ENCODE data around the gene RPLP2. TPM values are rescaled to one million over a fixed set of nuclear protein-coding genes. Genes with fewer than 3 reads are reported as not detected.
A peak's percentile ranks its signal among the peaks of the same experiment; 100 is the strongest.

Gene RPLP2
- total and polyA plus RNA-seq, 2 donors (not counting 1 experiment from before 2014, with no cell fraction given), result 525 to 3,947 TPM

DNA sequence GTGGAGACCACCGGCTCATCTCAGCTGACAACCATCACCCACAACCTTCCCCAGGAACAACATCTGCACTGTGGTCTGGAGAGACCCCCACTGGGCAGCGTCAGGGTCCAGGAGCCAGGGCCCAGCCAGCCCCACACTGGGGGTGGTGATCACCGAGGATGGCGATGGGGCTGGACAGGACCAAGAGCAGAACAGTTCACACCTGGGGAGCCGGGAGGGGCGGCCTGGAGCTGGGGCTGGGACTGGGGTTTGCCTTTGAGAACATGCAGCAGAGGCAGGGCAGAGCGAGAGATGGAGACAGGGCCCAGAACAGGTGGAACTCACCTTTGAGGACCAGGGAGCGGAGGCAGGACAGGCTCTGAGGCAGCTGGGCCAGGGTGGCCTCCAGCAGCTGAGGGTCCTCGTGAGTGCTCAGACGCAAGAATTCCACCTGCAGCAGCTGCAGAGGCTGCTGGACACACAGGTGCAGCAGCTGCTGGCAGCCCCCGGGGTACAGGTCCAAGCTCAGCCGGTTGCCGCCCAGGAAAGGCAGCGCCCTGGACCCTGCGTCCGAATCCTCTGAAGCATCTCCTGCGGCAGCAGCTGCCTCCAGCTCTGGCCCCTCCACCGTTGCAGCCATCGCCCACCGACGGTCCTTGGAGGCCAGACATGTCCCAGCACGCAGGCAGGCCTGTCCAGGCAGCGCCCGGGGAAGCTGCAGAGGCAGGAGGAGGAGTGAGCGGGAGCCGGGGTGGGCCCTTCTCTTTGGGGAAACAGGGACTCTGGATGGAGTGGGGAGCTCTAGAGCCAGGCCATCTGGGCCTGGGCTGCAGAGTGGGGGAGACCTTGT is 5.8 kb upstream of the RPLP2 start:
- ChIA-PET POLR2A (interaction anchor here (0.7 to 1.3 kb wide), 2 partner anchors 8 to 268 kb away, joined by 3 to 4 read pairs; partner anchors contain the start of gene HRAS), CTCF (interaction anchor here (0.8 to 1.1 kb wide), 2 partner anchors 78 to 121 kb away, joined by 3 to 4 read pairs; partner anchors contain the start of gene AP2A2)
- peaks cover 0 to 9% of the 10 kb centered on the region in 2 experiments for H3K36me3 ChIP-seq (replicated peaks in 1 of 2; ENCODE audit: control extremely low read depth in 1 of 2, control insufficient read depth in 1 of 2, extremely low read depth in 1 of 2, insufficient read depth in 2 of 2, low read length in 1 of 2)
- TF ChIP-seq, protein P1, sequence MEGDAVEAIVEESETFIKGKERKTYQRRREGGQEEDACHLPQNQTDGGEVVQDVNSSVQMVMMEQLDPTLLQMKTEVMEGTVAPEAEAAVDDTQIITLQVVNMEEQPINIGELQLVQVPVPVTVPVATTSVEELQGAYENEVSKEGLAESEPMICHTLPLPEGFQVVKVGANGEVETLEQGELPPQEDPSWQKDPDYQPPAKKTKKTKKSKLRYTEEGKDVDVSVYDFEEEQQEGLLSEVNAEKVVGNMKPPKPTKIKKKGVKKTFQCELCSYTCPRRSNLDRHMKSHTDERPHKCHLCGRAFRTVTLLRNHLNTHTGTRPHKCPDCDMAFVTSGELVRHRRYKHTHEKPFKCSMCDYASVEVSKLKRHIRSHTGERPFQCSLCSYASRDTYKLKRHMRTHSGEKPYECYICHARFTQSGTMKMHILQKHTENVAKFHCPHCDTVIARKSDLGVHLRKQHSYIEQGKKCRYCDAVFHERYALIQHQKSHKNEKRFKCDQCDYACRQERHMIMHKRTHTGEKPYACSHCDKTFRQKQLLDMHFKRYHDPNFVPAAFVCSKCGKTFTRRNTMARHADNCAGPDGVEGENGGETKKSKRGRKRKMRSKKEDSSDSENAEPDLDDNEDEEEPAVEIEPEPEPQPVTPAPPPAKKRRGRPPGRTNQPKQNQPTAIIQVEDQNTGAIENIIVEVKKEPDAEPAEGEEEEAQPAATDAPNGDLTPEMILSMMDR (IDR thresholded peaks at IDR 0.05), result no peak
- TF ChIP-seq EZH2 (IDR thresholded peaks at IDR 0.05; ENCODE audit: borderline replicate concordance, insufficient read depth, low read depth, low read length, poor library complexity, severe bottlenecking), result no peak
- peak overlapping the region; percentile 20 to 75 for H3K27ac ChIP-seq (ENCODE audit: low read length in 2 of 2)
- WGBS (ENCODE audit: insufficient coverage), result 61% methylated on average over 26 of the region's 26 CpGs
- no peak for DNase-seq
- peaks cover 39% of the 10 kb centered on the region for H4K20me1 ChIP-seq (ENCODE audit: control insufficient read depth, insufficient read depth, low read length, poor library complexity, severe bottlenecking)
- no peak for ATAC-seq (ENCODE audit: low read depth)
- intact Hi-C loops (cut with micrococcal nuclease), result loop anchor here (2.0 kb wide), 1 partner anchor 187 kb away; no protein-coding TSS in a partner anchor
- peak overlapping the region; percentile 81 for H3K27ac Mint-ChIP-seq
- H3K4me3 ChIP-seq (ENCODE audit: control extremely low read depth in 1 of 5, extremely low read depth in 1 of 5, insufficient read depth in 1 of 5, low read depth in 2 of 5, low read length in 4 of 5), result peak overlapping the region in 4 of 5 experiments; percentile 62 to 71 (median 71)
- H3K79me2 ChIP-seq (ENCODE audit: control insufficient read depth, insufficient read depth, low read length), result peaks cover 61% of the 10 kb centered on the region
- no peaks in the 10 kb centered on the region for H3K27me3 Mint-ChIP-seq
- H2AFZ ChIP-seq (ENCODE audit: insufficient read depth, low read depth, low read length, poor library complexity, severe bottlenecking), result peak overlapping the region; percentile 74
- H3K4me1 Mint-ChIP-seq, result peaks cover 19% of the 10 kb centered on the region
- no peaks in the 10 kb centered on the region for H3K9me3 Mint-ChIP-seq (ENCODE audit: insufficient read depth)
- H3K9ac ChIP-seq (ENCODE audit: low read length), result peak overlapping the region; percentile 71
- H3K4me2 ChIP-seq (replicated peaks; ENCODE audit: low read depth, low read length, poor library complexity, severe bottlenecking), result peak overlapping the region; percentile 97
- peaks cover 16 to 31% of the 10 kb centered on the region in 2 donors for H3K4me1 ChIP-seq (ENCODE audit: control insufficient read depth in 2 of 2, insufficient read depth in 2 of 2, low read length in 2 of 2)
- no peaks in the 10 kb centered on the region for H3K9me3 ChIP-seq (ENCODE audit: control extremely low read depth in 1 of 3, control insufficient read depth in 2 of 3, insufficient read depth in 1 of 3, low read length in 2 of 3)
- H3K27me3 ChIP-seq (replicated peaks in 1 of 4; ENCODE audit: control extremely low read depth in 1 of 4, control insufficient read depth in 3 of 4, insufficient read depth in 4 of 4, low read length in 3 of 4), result no peaks in the 10 kb centered on the region
- H3K4me3 Mint-ChIP-seq, result peak overlapping the region; percentile 80
